Fibroblast of skin of right quadriceps (primary cell): ENCODE results near the gene RIMBP3B.
"Not testable (repeated sequence)": the region's sequence is repeated elsewhere in the genome, so short reads cannot be mapped to it uniquely, and the experiment has no call there.

Source experiments
- DNase-seq: peaks from one replicate; pipeline ENCODE4 v3.0.0-alpha.2; 2013

Gene RIMBP3B

GRCh38 chr22:21383701-21384467, at the start of gene RIMBP3B:
Gene RIMBP3B, plus strand, starts transcription at chr22:21383751. Its CDS starts 108 bp downstream, at chr22:21383859.
- not testable (repeated sequence) for DNase-seq

DNA sequence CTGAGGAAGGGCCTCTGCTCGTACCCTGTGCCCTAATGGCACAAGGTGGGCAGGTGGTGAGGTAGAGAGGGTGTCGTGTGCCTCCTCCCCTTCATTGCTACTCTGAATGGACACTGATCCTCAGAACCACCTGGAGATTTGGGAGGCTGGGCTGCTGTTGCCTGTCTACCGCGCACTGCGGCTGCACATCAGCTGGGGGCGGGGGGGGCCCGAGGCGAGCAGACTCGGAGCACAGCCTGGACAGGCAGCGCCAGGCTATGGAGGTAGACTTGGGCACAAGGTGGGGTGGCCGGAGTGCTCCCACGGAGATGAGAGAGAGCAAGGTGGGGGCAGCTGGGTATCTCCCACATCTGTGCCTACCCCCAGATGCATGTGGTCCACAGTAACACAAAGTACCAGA, 26.0 kb upstream of the RIMBP3B start:
- not testable (repeated sequence) for DNase-seq

DNA sequence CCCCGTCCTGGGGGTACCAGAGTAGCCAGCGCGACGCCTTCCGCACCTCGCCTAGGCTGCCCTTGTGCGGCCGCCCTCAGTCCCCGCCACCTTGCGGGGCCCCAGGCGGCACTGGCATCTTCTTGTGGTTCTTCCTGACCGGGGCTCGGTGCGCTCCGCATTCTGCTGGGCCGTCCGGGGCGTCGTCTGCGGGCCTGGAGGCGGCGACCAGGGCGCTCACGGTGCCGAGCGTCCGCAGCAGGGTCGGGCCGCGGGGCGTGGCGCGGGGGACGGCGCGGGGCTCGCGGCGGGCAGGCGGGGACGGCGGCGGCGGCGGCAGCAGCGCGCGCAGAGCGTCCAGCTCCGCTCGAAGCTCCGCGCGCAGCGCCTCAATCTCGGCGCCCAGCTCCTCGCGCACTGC, 23.0 kb upstream of the RIMBP3B start:
- not testable (repeated sequence) for DNase-seq

DNA sequence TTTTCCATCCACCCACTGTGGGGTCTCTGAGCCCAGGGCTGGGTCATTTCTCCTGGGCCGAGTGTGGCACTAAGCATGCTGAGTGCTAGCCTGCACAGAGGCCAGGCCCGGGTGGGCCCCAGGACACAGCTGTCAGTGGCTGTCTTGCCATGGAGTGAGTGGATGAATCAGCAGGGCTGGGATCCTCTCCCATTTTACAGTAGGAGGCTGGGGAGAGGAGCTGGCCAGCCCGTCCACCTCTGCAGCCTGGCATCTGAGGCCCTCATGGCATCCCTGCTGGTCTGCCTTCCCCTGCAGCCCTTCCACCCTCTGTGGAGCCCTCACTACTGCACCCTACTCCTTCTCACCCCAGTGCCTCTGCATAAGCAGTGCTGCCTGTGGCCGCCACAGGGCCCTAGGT, 21.1 kb upstream of the RIMBP3B start:
- not testable (repeated sequence) for DNase-seq

DNA sequence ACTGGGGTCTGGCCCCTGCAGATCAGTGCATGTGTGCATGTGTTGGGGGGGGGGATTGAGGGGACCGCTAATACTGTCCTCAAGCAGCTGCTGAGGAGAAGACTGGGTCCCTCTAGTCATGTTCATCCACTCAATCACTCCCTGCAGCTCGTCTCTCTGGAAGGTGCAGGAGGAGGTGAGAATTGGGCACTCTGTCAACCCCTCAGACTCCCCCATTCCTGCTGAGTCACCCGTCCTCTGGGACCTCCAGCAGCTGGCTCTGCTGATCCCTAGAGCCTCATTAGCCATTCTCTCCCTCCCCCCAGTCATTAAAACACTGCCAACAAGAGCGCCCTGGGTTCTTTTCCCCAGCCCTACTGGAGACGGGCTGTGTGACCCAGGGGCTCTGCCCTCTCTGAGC, 20.5 kb upstream of the RIMBP3B start:
- not testable (repeated sequence) for DNase-seq

GRCh38 chr22:21363803-21364202, 19.7 kb upstream of the RIMBP3B start:
- DNase-seq, result not testable (repeated sequence)

DNA sequence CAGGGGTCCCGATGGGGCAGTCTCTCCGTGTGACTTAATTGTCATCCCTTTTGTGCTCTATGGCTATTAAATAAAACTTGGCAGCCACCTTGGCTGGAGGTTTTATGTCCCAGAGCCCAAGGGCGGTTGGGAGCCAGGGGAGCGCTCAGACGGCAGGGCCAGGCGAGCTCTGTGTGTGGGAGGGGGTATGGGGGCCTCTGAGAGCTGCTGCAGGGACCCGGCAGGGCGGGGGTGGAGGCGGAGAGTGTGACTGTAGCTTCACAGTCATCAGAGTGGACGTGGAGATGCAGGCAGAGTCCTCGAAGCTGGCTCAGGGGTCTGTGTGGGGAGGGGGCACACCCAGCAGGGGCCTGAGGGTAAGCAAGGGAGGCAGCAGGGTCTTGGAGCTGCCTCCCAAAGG, 19.2 kb upstream of the RIMBP3B start:
- DNase-seq, result not testable (repeated sequence)

- DNase-seq, result not testable (repeated sequence)
Observed at GRCh38 chr22:21365337-21365736, 18.2 kb upstream of the RIMBP3B start.

DNA sequence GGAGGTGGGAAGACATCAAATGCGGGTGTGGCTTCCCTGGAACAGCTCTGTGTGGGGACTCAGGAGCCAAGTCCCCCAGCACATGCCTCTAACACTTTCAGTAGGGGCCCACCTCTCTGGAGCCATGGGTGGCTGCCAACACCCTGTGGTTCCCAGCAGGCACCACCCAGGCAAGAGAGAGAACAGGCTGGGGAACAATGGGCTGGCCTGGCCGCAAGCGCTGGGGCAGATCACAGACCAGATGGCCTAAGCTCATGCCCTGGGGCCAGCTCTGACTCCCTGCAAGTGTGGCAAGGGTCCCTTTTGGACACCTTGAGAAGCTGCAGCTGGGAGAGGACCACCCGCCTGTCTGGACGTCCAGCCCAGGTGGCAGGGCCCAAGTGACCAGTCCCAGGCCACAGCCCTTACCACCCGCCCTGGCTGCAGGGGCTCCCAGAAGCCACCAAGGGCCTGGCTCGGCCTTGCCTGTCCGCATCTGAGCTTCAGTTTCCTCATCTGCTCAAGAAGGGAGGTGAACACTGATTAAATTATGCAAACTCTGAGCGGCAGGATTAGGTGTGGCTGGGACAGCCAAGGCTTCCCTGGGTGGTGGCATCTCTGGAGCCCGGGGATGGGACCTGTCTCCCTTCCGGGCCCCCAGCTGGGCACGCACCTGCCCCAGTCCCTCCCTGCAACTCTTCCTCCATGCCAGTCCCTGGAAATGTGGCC, 14.8 kb upstream of the RIMBP3B start:
- not testable (repeated sequence) for DNase-seq

DNA sequence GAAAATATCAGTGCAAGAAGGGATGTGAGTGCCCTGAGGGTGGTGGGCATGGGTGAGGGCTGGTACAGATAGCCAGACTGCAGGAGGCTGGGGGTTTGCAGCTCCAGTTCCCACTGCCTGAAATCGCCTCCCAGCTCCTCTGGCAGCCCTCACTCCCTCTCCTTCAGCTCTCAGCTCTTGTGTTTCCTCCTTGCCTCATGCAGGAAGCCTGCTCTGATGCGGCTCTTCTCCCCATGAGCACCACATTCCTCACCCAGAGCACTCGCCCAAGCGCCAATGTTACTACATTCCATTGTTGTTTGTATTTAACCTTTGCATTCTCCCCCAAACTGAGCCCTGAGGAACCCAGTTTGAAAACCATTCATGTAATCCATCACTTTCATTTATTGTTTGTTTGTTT, 7.7 kb upstream of the RIMBP3B start:
- not testable (repeated sequence) for DNase-seq

DNA sequence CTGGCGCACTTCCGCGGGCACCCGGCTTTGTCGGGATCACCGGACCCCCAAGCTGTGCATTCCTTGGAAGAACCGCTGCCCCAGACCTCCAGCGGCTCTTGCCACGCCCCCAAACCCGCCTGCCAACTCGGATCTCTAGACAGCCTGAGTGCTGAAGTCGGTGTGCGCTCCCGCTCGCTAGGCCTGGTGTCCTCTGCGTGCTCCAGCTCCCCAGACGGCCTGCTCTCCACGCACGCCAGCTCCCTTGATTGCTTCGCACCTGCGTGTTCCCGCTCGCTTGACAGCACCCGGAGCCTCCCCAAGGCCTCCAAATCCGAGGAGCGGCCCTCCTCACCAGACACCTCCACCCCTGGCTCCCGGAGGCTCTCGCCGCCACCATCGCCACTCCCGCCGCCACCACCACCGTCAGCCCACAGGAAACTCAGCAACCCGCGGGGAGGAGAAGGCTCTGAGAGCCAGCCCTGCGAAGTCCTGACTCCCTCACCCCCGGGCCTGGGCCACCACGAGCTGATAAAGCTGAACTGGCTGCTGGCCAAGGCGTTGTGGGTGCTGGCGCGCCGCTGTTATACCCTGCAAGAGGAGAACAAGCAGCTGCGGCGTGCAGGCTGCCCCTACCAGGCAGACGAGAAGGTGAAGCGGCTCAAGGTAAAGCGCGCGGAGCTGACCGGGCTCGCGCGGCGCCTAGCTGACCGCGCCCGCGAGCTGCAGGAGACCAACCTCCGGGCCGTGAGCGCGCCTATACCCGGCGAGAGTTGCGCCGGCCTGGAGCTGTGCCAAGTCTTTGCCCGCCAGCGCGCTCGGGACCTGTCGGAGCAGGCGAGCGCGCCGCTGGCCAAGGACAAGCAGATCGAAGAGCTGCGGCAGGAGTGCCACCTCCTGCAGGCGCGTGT, 1.2 kb downstream of the RIMBP3B start:
- not testable (repeated sequence) for DNase-seq

DNA sequence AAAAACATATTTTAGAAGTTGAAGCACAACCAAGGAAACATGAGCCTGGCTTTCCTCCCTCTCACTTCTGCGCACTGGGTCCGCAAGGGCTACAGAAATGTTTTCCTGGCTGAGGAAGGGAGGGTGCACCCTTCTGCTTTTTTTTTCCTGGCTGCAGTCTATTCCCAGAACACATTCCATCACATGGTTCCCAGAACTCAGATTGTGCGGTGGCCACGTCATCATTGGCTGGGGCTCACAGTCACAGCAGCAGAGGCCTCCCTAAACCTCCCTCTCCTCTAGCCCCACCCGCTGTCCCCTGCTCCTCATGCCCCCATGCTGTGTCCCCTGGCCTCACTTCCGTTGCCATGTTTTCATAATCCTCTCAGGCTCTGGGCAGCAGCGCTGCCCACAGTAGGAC, 5.9 kb downstream of the RIMBP3B start:
- DNase-seq, result not testable (repeated sequence)

- not testable (repeated sequence) for DNase-seq
Observed at GRCh38 chr22:21390013-21390412, 6.5 kb downstream of the RIMBP3B start.

DNA sequence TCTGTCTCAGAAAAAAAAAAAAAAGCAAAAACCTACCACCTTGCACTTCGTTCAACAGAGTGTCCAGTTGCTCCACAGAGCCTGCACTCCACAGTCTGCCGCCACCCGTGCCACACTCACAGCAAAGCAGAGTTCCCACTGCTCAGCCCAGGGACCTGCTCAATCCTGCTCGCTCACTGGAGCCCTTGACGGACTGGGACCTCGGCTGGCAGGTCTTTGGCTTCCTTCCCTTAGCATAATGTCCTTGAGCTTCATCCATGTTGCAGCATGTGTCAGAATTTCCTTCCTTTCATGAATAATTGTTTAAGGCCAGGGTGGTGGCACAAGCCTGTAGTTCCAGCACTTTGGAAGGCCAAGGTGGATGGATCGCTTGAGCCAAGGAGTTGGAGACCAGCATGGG, 11.1 kb downstream of the RIMBP3B start:
- not testable (repeated sequence) for DNase-seq

DNA sequence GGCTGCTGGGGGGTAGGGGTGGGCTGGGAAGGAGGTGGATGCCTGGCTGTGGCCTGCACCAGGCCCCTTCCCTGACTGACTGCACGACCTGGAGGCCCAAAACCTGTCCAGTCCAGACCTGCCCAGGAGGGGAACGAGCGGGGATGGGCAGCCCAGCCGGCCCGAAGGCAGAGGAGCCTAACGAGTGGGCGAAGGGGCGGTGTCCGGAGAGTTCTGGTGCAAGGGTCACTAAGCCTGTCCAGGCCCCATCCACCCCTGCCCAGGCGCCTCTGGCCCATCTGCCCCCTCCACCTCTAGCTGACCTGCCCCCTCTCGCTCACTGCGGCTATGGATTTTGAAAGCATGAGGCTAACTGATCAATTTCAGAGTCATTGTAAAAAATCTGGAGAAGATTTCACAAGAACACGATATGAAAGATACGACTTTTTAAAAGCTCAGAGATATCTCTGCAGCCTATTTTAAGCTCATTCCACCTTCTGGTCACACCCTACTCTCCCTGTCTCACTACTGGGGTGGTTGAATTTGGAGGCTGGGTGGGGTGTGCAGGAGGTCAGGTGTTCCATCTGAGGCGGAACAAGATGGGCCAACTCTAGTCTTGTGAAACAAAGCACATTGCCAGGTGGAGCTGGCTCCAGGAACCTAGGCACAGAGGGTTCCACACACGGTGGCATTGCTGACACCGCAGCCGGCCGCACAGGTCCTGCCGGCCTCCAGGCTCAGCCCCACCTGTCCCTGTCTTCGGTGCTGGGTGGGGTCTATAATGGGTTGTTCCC, 17.8 kb downstream of the RIMBP3B start:
- not testable (repeated sequence) for DNase-seq

DNA sequence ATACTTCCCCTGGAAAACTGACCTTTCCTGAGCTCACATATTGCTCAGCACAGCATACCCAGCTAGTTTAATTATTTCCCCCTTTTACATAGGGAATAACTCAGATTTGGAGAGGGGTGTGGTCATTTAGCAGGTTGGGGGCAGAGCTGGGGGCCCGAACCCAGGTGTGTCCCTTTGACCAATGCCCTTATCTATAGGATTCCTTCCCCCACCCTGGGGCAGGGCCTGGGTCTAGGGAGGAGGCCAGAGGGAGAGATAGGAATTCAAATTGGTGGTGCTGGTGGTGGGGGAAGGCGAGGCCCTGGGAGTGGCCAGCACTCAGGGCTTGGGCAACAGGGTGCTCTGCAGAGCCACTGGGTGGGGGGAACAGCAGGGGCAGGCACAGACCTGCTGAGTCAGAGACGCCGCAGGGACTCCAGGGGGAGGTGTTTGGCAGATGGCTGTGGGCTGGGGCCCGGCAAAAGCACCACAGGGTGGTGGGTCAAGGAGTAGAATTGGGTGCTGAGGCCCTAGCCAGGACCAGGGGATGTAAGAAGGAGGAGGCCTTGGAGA, 19.3 kb downstream of the RIMBP3B start:
- not testable (repeated sequence) for DNase-seq

- not testable (repeated sequence) for DNase-seq
Observed at GRCh38 chr22:21407139-21407538, 23.6 kb downstream of the RIMBP3B start.

DNA sequence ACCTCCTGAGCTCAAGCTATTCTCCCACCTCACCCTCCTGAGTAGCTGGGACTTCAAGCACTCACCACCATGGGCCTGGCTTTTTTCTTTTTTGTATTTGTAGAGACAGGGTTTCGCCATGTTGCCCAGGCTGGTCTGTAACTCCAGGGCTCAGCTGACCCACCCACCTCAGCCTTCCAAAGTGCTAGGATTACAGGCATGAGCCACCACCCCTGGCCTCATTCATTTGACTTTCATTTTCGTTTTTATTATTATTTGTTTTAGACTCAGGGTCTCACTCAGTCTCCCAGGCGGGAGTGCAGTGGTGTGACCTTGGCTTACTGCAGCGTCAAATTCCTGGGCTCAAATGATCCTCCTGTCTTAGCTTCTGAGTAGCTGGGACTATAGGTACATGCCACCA, 24.2 kb downstream of the RIMBP3B start:
- DNase-seq, result not testable (repeated sequence)

- not testable (repeated sequence) for DNase-seq
Observed at GRCh38 chr22:21416375-21416774, 32.8 kb downstream of the RIMBP3B start.

GRCh38 chr22:21417227-21417746, 33.7 kb downstream of the RIMBP3B start, which contains the start of gene HIC2:
Gene HIC2, plus strand, starts transcription at chr22:21417371. Its CDS starts 25,461 bp downstream, at chr22:21442832.
- DNase-seq, result not testable (repeated sequence)

GRCh38 chr22:21417853-21418252, 34.3 kb downstream of the RIMBP3B start:
- DNase-seq, result not testable (repeated sequence)
